Stimulated activated CD8-positive, alpha-beta memory T cell treated with anti-CD3 and anti-CD28 coated beads, Interleukin-15, amount 100 ng/mL, for 1 hour (primary cell): ENCODE measurements around the gene SSBP2.

ENCODE experiments used
- DNase-seq: peaks from one replicate; pipeline ENCODE4 v3.0.0-alpha.2; 2020; ENCODE audit warnings: low read depth

SSBP2 gene

GRCh38 chr5:81388169-81388568, 362.7 kb downstream of the SSBP2 start:
- no peak for DNase-seq

DNA sequence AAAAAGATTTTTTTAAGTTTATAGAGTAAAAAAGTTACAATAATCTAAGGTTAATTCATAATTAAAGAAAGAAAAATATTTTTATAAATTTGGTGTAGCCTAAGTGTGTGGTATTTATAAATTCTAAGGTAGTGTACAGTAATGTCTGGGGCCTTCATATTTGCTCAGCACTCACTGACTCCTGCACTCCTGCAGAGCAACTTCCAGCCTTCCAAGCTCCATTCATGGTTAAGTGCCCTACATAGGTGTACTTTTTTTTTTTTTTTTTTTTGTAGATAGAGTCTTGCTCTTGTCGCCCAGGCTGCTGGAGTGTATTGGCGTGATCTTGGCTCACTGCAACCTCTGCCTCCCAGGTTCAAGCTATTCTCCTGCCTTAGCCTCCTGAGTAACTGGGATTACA, 367.0 kb downstream of the SSBP2 start:
- no peak for DNase-seq

- DNase-seq, result no peak
These were observed 379.5 kb downstream of the SSBP2 start for GRCh38 chr5:81371354-81371876.

DNA sequence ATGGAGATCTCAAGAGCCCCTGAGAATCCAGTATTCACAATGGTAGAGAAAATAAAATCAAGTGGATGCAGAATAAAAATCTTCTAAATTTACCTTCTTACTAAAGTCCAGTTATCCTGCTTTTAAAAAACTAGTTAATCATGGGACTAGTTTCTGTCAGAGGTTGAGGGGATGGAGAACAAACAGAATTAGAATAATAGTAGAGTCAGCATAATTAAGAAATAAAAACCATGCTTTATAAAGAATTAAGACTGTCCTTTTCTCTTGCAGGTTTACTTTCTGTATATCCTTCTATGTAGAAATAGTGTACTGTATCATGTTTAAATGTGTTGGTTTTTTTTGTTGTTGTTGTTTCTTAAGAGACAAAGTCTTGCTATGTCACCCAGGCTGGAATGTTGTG, 380.0 kb downstream of the SSBP2 start:
- DNase-seq, result no peak

DNA sequence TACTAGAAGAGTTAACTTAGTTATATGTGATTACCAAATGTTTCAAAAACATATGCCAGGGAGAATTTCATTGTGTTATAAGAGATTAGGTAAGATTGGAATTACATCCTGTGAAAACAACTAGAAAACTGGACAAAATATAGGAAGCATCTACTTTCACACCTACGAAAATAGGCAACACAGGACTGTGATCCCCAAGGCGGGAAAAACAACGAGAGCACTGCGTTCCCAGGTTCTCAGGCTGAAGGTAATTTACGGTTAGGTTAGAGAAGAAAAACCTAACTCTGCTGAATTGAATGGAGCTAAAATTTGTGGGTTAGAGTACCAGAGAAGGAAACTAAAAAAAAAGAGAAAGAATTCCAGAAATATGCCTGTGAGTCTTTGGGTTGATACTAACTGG, 385.4 kb downstream of the SSBP2 start:
- no peak for DNase-seq

- DNase-seq, result no peak
These were observed 387.6 kb downstream of the SSBP2 start for GRCh38 chr5:81363093-81363871.
